ENCODE measurements around the gene VAMP8.
"Not testable (repeated sequence)": the region's sequence is repeated elsewhere in the genome, so short reads cannot be mapped to it uniquely, and the experiment has no call there.

The VAMP8 gene

GRCh38 chr2:85583667-85584353 is 6.4 kb downstream of the VAMP8 start:
- no peak for DNase-seq

GRCh38 chr2:85584354-85584856 is 7.0 kb downstream of the VAMP8 start, which contains the start of gene VAMP5:
Gene VAMP5 (plus strand): TSS chr2:85584431. CDS start chr2:85584491, 60 bp downstream.
- DNase-seq = no peak

- DNase-seq = no peak
Measured at GRCh38 chr2:85584857-85585780, 7.7 kb downstream of the VAMP8 start.

- no peak for DNase-seq
Measured at GRCh38 chr2:85585781-85586105, 8.4 kb downstream of the VAMP8 start.

GRCh38 chr2:85588236-85588635 is 10.8 kb downstream of the VAMP8 start:
- DNase-seq = no peak

- no peak for DNase-seq
Measured at GRCh38 chr2:85588645-85589044, 11.3 kb downstream of the VAMP8 start.

- DNase-seq = no peak
Measured at GRCh38 chr2:85589181-85589580, 11.8 kb downstream of the VAMP8 start.

- peak in 2 of 3 experiments; percentile 2 to 52 for DNase-seq
Measured at GRCh38 chr2:85589982-85590791, 12.8 kb downstream of the VAMP8 start.

- DNase-seq = no peak
Measured at GRCh38 chr2:85590950-85591349, 13.6 kb downstream of the VAMP8 start.

GRCh38 chr2:85591563-85591962 is 14.2 kb downstream of the VAMP8 start:
- no peak for DNase-seq

- DNase-seq = not testable (repeated sequence)
Measured at GRCh38 chr2:85592299-85592698, 14.9 kb downstream of the VAMP8 start.

GRCh38 chr2:85593023-85593422 is 15.6 kb downstream of the VAMP8 start:
- no peak for DNase-seq

- peak in 1 of 3 experiments; percentile 24 for DNase-seq
Measured at GRCh38 chr2:85594715-85595300, 17.4 kb downstream of the VAMP8 start.

- peak; percentile 89 to 96 (median 95) for DNase-seq
Measured at GRCh38 chr2:85595301-85596025, 18.1 kb downstream of the VAMP8 start, which contains the start of gene RNF181. Gene RNF181 (plus strand): TSS chr2:85595745. CDS start chr2:85595764, 19 bp downstream.

GRCh38 chr2:85596026-85596333 is 18.6 kb downstream of the VAMP8 start:
- peak in 2 of 3 experiments; percentile 16 to 36 for DNase-seq

- no peak for DNase-seq
Measured at GRCh38 chr2:85596486-85597143, 19.2 kb downstream of the VAMP8 start.

GRCh38 chr2:85597241-85597640 is 19.9 kb downstream of the VAMP8 start:
- no peak for DNase-seq

- DNase-seq = no peak
Measured at GRCh38 chr2:85598594-85599340, 21.4 kb downstream of the VAMP8 start.

- DNase-seq = no peak
Measured at GRCh38 chr2:85599468-85600234, 22.3 kb downstream of the VAMP8 start.

- DNase-seq = no peak
Measured at GRCh38 chr2:85600235-85600575, 22.8 kb downstream of the VAMP8 start.

Data from NCI-H1417 (cell line).